Measurements from ENCODE around the gene SOAT2.

GRCh38 chr12:53067074-53067992 is 36.0 kb upstream of the SOAT2 start:
- no peak for TF ChIP-seq CTCF (IDR thresholded peaks at IDR 0.05)
- no peak for TF ChIP-seq POLR2AphosphoS5 (IDR thresholded peaks at IDR 0.05; ENCODE audit: insufficient read depth in 1 of 2, low read depth in 1 of 2)
- TF ChIP-seq POLR2A (IDR thresholded peaks at IDR 0.05): no peak
